22Rv1 (cell line): ENCODE data around the gene CTNNBIP1.

ENCODE experiments used
- ZFX ChIP-seq: fragments of 450-650 bp; IDR thresholded peaks from 2 replicates; pipeline ENCODE4 v1.6.1; 2017; ENCODE audit warnings: antibody characterized with exemption, borderline replicate concordance
- TF ChIP-seq, protein P1 (sequence below): fragments of 450-650 bp; IDR thresholded peaks from 2 replicates; pipeline ENCODE4 v1.5.1; 2017; ENCODE audit warnings: mild to moderate bottlenecking

DNA sequence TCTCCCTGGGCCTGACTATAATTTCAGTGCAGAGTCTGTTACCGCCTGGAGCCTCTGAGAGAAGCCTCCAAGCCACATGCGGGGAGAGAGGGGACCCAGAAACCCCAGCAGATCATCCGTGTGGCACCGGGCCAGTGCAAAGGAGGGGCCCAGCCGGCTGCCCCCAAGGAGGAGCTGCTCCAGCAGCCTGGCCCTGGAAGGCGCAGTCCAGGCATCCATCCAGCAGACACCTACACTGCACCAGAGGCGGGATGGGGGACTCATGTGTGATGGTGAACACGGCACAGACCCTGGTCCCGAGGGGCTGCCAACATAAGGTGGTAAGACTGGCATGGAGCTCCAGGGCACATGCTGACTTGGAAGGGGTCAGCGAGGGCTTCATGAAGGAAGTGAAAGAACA lies 46.7 kb downstream of the CTNNBIP1 start:
- TF ChIP-seq, protein P1, sequence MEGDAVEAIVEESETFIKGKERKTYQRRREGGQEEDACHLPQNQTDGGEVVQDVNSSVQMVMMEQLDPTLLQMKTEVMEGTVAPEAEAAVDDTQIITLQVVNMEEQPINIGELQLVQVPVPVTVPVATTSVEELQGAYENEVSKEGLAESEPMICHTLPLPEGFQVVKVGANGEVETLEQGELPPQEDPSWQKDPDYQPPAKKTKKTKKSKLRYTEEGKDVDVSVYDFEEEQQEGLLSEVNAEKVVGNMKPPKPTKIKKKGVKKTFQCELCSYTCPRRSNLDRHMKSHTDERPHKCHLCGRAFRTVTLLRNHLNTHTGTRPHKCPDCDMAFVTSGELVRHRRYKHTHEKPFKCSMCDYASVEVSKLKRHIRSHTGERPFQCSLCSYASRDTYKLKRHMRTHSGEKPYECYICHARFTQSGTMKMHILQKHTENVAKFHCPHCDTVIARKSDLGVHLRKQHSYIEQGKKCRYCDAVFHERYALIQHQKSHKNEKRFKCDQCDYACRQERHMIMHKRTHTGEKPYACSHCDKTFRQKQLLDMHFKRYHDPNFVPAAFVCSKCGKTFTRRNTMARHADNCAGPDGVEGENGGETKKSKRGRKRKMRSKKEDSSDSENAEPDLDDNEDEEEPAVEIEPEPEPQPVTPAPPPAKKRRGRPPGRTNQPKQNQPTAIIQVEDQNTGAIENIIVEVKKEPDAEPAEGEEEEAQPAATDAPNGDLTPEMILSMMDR = no peak
- no peak for TF ChIP-seq ZFX
